GM12878 (cell line): Measurements from ENCODE around the gene PTPRN2. TPM values are rescaled to one million over a fixed set of nuclear protein-coding genes. Genes with fewer than 3 reads are reported as not detected.

ENCODE experiments used
- IKZF2 ChIP-seq, 2 experiments: fragments of 450-650 bp; IDR thresholded peaks; 2 replicates each; pipeline ENCODE4 v1.6.1; 2017; ENCODE audit warnings: mild to moderate bottlenecking in 2 of 2, moderate library complexity in 2 of 2
- PRDM15 ChIP-seq: fragments of 450-650 bp; formaldehyde crosslinking; IDR thresholded peaks from 2 replicates; pipeline ENCODE4 v1.4.0; 2020; ENCODE audit warnings: mild to moderate bottlenecking, moderate library complexity
- REST ChIP-seq: IDR thresholded peaks from 2 replicates; pipeline ENCODE4 v1.6.1; 2012; ENCODE audit warnings: mild to moderate bottlenecking, low read depth, low read length
- polyA plus RNA-seq, 11 experiments: library from polyadenylated mRNA; depleted of rRNA in 4 of 11; unstranded in 6 of 11; stranded (reverse) in 5 of 11; fragments of >200 nt; fragmentation: Nextera tagmentation in 4 of 11; fragmentation: Illumina TruSeq in 1 of 11; extraction: Ambion mirVana in 4 of 11; extraction: Trizol in 1 of 11; gene quantifications; 1 replicate in 1 of 11; 2 replicates in 10 of 11; pipeline versions ENCODE4 v1.2.1 to v1.2.3, GENCODE V29; 2011 to 2016; ENCODE audit warnings: inconsistent platforms in 2 of 11, missing spikeins in 2 of 11, low read depth in 1 of 11
- total RNA-seq, 4 experiments: library from RNA; depleted of rRNA in 3 of 4; stranded (reverse); fragments of >200 nt in 3 of 4; fragmentation: Illumina TruSeq in 1 of 4; extraction: Trizol in 1 of 4; gene quantifications; 2 replicates each; pipeline versions ENCODE4 v1.2.1 to v1.2.3, GENCODE V29; 2013 to 2021

PTPRN2 gene
- total and polyA plus RNA-seq, 10 of the 15 experiments (the other 5 are each of a cell fraction or from before 2014, with no cell fraction given) = 5.4 TPM; not detected in 9

DNA sequence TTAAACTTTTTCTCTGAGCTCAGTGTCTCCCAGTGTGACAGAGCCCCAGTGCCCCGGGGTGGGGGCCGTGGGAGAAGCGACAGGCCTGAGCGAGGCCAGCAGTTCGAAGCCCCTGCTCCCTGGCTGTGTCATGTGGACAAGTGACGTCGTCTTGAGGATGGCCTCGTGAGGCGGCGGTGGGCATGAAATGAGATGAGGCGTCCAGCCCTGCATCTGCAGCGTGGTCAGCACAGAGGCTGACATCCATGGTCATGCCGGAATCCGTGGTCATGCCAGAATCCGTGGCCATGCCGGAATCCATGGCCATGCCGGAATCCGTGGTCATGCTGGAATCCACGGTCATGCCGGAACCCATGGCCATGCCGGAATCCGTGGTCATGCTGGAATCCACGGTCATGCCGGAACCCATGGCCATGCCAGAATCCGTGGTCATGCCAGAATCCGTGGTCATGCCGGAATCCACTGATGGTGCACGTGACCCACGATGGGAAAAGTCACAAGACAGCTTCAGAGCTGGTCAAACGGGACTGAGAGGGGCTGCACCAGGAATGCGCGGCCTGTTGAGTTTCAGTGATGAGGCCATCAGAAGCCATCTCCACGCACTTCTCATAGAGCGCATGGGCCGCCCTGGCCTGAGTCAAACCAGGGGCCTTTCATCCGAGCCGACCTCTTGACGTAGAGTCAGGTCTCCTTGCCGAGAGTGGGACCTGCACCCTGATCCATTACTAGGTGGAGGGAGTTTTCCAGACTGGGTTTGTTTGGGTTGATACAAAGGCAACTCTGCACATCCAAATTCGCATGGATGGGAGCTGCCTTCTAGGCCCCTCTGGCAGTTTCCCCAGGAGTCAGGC is 342.5 kb downstream of the PTPRN2 start (continued):
- TF ChIP-seq REST (no peak), IKZF2 (IDR thresholded peaks at IDR 0.05) (no peak), PRDM15 (CRISPR knock-in tag) (no peak)
